HG03135 (cell line): Measurements from ENCODE around the gene TPSG1.
"Not testable (repeated sequence)": the region's sequence is repeated elsewhere in the genome, so short reads cannot be mapped to it uniquely, and the experiment has no call there.

Source experiments
- ATAC-seq: cut with Tn5 transposase; IDR thresholded peaks from one replicate; pipeline ENCODE4 v1.9.1; 2021; ENCODE audit warnings: mild to moderate bottlenecking, moderate library complexity; ENCODE audit not compliant: unreplicated experiment

TPSG1 gene

GRCh38 chr16:1257561-1258224, 32.6 kb upstream of the TPSG1 start:
- ATAC-seq = no peak

- no peak for ATAC-seq
Observed at GRCh38 chr16:1256874-1257322, 31.8 kb upstream of the TPSG1 start.

DNA sequence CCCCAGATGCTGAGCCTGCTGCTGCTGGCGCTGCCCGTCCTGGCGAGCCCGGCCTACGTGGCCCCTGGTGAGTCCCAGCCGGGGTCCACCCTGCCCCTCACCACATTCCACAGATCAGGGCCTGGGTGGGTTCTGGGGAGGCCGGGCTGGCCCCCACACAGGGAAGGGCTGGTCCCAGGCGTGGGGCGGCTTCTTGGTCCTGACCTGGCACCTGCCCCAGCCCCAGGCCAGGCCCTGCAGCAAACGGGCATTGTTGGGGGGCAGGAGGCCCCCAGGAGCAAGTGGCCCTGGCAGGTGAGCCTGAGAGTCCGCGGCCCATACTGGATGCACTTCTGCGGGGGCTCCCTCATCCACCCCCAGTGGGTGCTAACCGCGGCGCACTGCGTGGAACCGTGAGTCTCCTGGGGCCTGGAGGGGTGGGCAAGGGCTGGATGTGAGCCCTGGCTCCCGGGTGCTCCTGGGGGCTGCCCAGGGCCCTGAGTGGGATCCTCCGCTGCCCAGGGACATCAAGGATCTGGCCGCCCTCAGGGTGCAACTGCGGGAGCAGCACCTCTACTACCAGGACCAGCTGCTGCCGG, 31.3 kb upstream of the TPSG1 start:
- ATAC-seq = not testable (repeated sequence)

- ATAC-seq = not testable (repeated sequence)
Observed at GRCh38 chr16:1255276-1256122, 30.4 kb upstream of the TPSG1 start, which contains the start of gene TPSD1. TPSD1 (plus strand) TSS chr16:1256069; CDS start chr16:1256281, 212 bp downstream.

- ATAC-seq = not testable (repeated sequence)
Observed at GRCh38 chr16:1254821-1255220, 29.8 kb upstream of the TPSG1 start.

- ATAC-seq = not testable (repeated sequence)
Observed at GRCh38 chr16:1253701-1254364, 28.8 kb upstream of the TPSG1 start.

DNA sequence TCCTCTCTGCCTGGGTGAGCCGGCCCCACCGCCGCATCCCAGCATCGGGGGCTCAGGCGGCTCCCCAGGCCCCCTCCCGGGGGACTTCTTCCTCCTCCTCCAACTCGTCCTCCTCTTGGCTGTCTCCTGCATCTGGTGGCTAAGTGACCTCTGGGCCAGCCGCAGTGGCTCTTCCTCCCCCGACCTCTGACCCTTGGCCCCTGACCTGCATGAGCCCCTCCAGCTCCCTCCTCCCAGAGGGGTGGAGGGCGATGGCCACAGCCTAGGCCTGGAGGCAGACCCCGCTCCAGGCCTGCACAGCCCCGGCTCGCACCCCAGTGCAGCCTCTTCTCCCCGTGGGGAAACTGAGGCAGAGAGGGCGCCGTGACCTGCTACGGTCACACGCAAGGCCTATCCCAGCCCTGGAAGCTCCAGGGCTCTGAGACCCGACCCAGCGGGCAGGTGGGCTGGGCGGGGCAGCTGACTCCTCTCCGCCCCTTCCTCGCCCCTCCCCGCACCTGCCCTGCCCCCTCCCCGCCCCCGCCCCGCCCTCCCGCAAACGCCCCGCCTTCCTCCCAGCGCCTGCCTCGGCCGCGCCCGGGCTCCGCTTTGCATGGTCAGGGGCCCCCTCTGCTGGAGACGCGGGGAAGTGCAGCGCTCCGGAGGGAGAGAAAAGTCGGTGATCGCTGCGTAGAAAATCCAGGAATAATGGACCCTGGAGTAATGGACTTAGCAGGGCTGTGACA, 24.1 kb upstream of the TPSG1 start:
- ATAC-seq = not testable (repeated sequence)

GRCh38 chr16:1247903-1248537, 23.0 kb upstream of the TPSG1 start:
- ATAC-seq = not testable (repeated sequence)

- ATAC-seq = no peak
Observed at GRCh38 chr16:1245452-1246020, 20.5 kb upstream of the TPSG1 start.

DNA sequence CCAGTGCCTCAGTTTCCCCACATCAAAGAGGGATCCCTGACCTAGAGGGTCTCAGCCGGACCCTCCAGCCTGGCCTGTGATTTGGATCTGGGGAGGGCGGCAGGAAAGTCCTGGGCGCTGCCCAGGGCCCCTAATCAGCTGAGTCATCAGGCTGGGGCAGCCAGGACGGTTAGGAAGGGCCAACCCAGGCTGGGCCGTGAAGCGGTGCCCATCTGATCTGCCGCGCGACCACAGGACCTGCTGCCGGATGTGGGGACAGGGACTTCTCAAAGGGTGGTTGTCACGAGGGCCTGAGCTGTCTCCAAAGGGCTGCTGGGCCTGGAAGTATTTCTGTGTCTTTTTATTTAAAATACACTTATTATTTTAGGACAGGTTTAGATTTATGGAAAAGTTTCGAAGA, 19.8 kb upstream of the TPSG1 start:
- ATAC-seq = no peak

- not testable (repeated sequence) for ATAC-seq
Observed at GRCh38 chr16:1243907-1244850, 19.1 kb upstream of the TPSG1 start.

DNA sequence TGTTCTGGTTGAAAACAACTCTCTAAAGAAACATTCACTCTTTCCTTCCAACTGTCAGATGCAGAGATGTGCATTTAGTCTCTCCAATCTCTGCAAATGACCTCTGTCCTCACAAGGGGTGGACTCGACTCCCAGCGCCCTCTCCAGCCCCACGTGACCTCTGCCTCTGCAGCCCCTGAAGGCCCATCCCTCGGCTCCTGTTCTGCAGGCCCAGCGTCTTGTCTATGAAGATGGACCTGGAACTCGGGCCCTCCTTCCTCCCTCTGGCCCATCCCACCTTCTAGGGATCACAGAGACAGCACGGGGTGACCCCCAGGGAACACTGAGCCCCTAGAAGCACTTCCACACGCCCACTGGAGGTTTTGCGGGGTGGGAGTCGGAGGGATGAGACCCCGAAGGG, 18.3 kb upstream of the TPSG1 start:
- ATAC-seq = not testable (repeated sequence)

GRCh38 chr16:1241081-1241480, 16.0 kb upstream of the TPSG1 start:
- ATAC-seq = not testable (repeated sequence)

DNA sequence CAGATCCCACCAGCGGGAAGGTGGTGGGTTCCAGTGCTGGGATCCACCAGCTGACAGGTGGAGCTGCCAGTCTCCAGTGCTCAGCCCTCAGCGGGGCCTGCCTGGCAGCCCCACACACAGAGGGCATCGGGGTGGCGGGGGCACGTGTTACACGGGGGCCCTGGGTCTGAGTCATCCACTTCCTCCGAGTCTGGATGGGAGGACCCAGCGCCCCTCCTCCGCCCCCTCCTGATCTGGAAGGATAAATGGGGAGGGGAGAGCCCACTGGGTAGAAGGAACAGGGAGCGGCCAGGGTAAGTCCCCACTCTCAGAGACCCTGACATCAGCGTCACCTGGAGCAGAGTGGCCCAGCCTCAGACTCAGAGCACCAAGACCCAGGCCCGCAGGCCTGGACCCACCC, 15.4 kb upstream of the TPSG1 start, which contains the start of gene TPSAB1:
TPSAB1 (plus strand) TSS at position 270 of the 400 bp plus-strand sequence. CDS start 234 bp downstream, outside the sequence.
- ATAC-seq = not testable (repeated sequence)

DNA sequence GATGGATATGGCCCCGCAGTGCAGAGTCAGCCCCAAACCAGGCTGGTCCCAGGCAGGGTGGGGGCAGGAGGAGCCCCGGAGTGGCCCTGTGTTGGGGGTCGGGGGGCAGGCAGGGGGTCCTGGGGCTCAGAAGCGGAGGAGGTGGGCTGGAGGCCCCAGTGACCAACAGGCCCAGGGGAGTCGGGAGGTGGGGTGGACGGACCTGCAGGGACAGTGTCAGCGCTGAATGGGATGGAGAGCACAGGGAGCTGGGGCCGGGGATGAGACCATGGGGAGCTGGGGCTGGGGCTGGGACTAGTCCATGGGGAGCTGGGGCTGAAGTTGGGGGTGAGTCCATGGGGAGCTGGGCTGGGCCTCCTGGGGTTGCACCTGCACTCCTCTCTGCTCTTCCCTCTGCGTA, 14.5 kb upstream of the TPSG1 start:
- ATAC-seq = not testable (repeated sequence)

DNA sequence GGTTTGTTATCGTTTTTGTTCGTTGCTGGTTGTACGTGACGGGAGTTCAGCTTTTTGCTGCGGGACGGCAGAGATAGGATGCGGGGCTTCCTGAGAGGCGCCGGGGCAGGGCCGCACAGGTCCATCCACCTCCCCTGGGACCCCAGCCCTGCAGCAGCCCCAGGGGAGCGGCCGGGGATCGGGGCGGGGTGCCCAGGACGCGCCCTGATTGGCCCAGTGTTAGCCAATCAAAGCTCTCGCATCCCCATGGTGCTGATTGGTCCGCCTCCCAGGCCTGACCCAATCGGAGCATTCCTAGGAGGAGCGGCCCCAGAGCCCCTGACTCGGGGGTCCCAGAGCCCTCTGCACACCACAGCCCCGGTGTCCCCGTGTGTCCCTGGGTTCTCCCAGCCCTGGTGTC, 13.8 kb upstream of the TPSG1 start:
- not testable (repeated sequence) for ATAC-seq

GRCh38 chr16:1237990-1238389, 12.9 kb upstream of the TPSG1 start:
- ATAC-seq = no peak

DNA sequence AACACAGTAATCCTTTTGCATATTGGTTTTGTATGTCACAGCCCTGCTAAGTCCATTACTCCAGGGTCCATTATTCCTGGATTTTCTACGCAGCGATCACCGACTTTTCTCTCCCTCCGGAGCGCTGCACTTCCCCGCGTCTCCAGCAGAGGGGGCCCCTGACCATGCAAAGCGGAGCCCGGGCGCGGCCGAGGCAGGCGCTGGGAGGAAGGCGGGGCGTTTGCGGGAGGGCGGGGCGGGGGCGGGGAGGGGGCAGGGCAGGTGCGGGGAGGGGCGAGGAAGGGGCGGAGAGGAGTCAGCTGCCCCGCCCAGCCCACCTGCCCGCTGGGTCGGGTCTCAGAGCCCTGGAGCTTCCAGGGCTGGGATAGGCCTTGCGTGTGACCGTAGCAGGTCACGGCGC, 11.6 kb upstream of the TPSG1 start:
- not testable (repeated sequence) for ATAC-seq
